Measurements from ENCODE around the gene H1-8. TPM values are rescaled to one million over a fixed set of nuclear protein-coding genes. Genes with fewer than 3 reads are reported as not detected.

The H1-8 gene
- total and polyA plus RNA-seq, 9 of the 15 experiments (the other 6 are each of a cell fraction or from before 2014, with no cell fraction given) = not detected

DNA sequence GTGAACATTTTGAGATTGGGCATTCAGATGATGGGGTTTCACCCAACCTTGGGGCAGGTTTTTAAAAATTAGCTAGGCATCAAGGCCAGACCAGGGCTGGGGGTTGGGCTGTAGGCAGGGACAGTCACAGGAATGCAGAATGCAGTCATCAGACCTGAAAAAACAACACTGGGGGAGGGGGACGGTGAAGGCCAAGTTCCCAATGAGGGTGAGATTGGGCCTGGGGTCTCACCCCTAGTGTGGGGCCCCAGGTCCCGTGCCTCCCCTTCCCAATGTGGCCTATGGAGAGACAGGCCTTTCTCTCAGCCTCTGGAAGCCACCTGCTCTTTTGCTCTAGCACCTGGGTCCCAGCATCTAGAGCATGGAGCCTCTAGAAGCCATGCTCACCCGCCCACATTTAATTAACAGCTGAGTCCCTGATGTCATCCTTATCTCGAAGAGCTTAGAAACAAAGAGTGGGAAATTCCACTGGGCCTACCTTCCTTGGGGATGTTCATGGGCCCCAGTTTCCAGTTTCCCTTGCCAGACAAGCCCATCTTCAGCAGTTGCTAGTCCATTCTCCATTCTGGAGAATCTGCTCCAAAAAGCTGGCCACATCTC is 8.4 kb upstream of the H1-8 start (continued):
- TF ChIP-seq PHB (CRISPR knock-in tag; IDR thresholded peaks at IDR 0.05) (no peak), TBP (optimal IDR thresholded peaks at IDR 0.05; ENCODE audit: low read depth, low read length) (no peak), ZFPM2 (CRISPR knock-in tag; IDR thresholded peaks at IDR 0.05) (no peak), ARHGAP35 (IDR thresholded peaks at IDR 0.05; ENCODE audit: partially characterized antibody) (no peak), EGR1 (conservative IDR thresholded peaks at IDR 0.05) (0 out of 2 replicates have a peak, but pooled peaks have one; percentile 8), ZSCAN32 (CRISPR knock-in tag; IDR thresholded peaks at IDR 0.05) (no peak), SP1 (CRISPR knock-in tag; IDR thresholded peaks at IDR 0.05) (no peak)
- TF ChIP-seq, protein P1, sequence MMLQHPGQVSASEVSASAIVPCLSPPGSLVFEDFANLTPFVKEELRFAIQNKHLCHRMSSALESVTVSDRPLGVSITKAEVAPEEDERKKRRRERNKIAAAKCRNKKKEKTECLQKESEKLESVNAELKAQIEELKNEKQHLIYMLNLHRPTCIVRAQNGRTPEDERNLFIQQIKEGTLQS (IDR thresholded peaks at IDR 0.05) = peak; percentile 53
- TF ChIP-seq, protein P1 (CRISPR knock-in tag; conservative IDR thresholded peaks at IDR 0.05) = no peak
- TF ChIP-seq, protein P2, sequence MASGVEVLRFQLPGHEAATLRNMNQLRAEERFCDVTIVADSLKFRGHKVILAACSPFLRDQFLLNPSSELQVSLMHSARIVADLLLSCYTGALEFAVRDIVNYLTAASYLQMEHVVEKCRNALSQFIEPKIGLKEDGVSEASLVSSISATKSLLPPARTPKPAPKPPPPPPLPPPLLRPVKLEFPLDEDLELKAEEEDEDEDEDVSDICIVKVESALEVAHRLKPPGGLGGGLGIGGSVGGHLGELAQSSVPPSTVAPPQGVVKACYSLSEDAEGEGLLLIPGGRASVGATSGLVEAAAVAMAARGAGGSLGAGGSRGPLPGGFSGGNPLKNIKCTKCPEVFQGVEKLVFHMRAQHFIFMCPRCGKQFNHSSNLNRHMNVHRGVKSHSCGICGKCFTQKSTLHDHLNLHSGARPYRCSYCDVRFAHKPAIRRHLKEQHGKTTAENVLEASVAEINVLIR (CRISPR knock-in tag; IDR thresholded peaks at IDR 0.05) = no peak
- TF ChIP-seq, protein P3, sequence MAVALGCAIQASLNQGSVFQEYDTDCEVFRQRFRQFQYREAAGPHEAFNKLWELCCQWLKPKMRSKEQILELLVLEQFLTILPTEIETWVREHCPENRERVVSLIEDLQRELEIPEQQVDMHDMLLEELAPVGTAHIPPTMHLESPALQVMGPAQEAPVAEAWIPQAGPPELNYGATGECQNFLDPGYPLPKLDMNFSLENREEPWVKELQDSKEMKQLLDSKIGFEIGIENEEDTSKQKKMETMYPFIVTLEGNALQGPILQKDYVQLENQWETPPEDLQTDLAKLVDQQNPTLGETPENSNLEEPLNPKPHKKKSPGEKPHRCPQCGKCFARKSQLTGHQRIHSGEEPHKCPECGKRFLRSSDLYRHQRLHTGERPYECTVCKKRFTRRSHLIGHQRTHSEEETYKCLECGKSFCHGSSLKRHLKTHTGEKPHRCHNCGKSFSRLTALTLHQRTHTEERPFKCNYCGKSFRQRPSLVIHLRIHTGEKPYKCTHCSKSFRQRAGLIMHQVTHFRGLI (CRISPR knock-in tag; IDR thresholded peaks at IDR 0.05) = no peak
